KOPT-K1 (cell line): ENCODE measurements around the gene SLC25A31.
A peak's percentile ranks its signal among the peaks of the same experiment; 100 is the strongest.

Experiments
- H3K27ac ChIP-seq: fragments of 200-600 bp; sonication (generic); 2 replicates; pipeline ENCODE4 v1.5.1; 2016; ENCODE audit warnings: antibody characterized with exemption, mild to moderate bottlenecking, low read depth, low read length; ENCODE audit not compliant: poor library complexity, severe bottlenecking
- H3K36me3 ChIP-seq: fragments of 200-600 bp; sonication (generic); 2 replicates; pipeline ENCODE4 v1.5.1; 2017; ENCODE audit warnings: antibody characterized with exemption, mild to moderate bottlenecking, low read length, moderate library complexity; ENCODE audit not compliant: insufficient read depth
- H3K9me3 ChIP-seq: fragments of 200-600 bp; sonication (generic); 2 replicates; pipeline ENCODE4 v1.5.1; 2017; ENCODE audit warnings: antibody characterized with exemption, low read length, mild to moderate bottlenecking; ENCODE audit not compliant: insufficient read depth, poor library complexity, severe bottlenecking

SLC25A31 gene

GRCh38 chr4:127759228-127759820, 29.1 kb downstream of the SLC25A31 start:
- H3K36me3 ChIP-seq, result no peaks in the 10 kb centered on the region
- no peaks in the 10 kb centered on the region for H3K9me3 ChIP-seq
- no peak overlapping the region for H3K27ac ChIP-seq

GRCh38 chr4:127759893-127760292, 29.7 kb downstream of the SLC25A31 start:
- Histone ChIP-seq H3K36me3 (no peaks in the 10 kb centered on the region), H3K9me3 (no peaks in the 10 kb centered on the region), H3K27ac (no peak overlapping the region)

- Histone ChIP-seq H3K9me3 (no peaks in the 10 kb centered on the region), H3K27ac (no peak overlapping the region), H3K36me3 (no peaks in the 10 kb centered on the region)
These were observed 41.5 kb downstream of the SLC25A31 start for GRCh38 chr4:127771535-127772275.

- H3K27ac ChIP-seq, result no peak overlapping the region
- H3K36me3 ChIP-seq, result no peaks in the 10 kb centered on the region
- no peaks in the 10 kb centered on the region for H3K9me3 ChIP-seq
These were observed 42.8 kb downstream of the SLC25A31 start for GRCh38 chr4:127772769-127773671.

GRCh38 chr4:127775843-127776242, 45.6 kb downstream of the SLC25A31 start:
- H3K27ac ChIP-seq, result no peak overlapping the region
- no peaks in the 10 kb centered on the region for H3K36me3 ChIP-seq
- H3K9me3 ChIP-seq, result no peaks in the 10 kb centered on the region

- Histone ChIP-seq H3K36me3 (no peaks in the 10 kb centered on the region), H3K27ac (no peak overlapping the region), H3K9me3 (no peaks in the 10 kb centered on the region)
These were observed 46.4 kb downstream of the SLC25A31 start for GRCh38 chr4:127776620-127777019.

GRCh38 chr4:127777487-127777886, 47.3 kb downstream of the SLC25A31 start:
- Histone ChIP-seq H3K9me3 (no peaks in the 10 kb centered on the region), H3K27ac (no peak overlapping the region), H3K36me3 (no peaks in the 10 kb centered on the region)

GRCh38 chr4:127778102-127778501, 47.9 kb downstream of the SLC25A31 start:
- H3K27ac ChIP-seq, result no peak overlapping the region
- no peaks in the 10 kb centered on the region for H3K36me3 ChIP-seq
- no peaks in the 10 kb centered on the region for H3K9me3 ChIP-seq

GRCh38 chr4:127780598-127780997, 50.4 kb downstream of the SLC25A31 start:
- no peaks in the 10 kb centered on the region for H3K36me3 ChIP-seq
- H3K9me3 ChIP-seq, result no peaks in the 10 kb centered on the region
- no peak overlapping the region for H3K27ac ChIP-seq

- no peaks in the 10 kb centered on the region for H3K9me3 ChIP-seq
- H3K27ac ChIP-seq, result peak overlapping the region; percentile 59
- H3K36me3 ChIP-seq, result no peaks in the 10 kb centered on the region
These were observed 51.3 kb downstream of the SLC25A31 start for GRCh38 chr4:127781300-127782024.

GRCh38 chr4:127782025-127782274, 51.8 kb downstream of the SLC25A31 start:
- H3K9me3 ChIP-seq, result no peaks in the 10 kb centered on the region
- peak overlapping the region; percentile 59 for H3K27ac ChIP-seq
- no peaks in the 10 kb centered on the region for H3K36me3 ChIP-seq

GRCh38 chr4:127782275-127783025, 52.2 kb downstream of the SLC25A31 start, which contains the start of gene HSPA4L:
Gene HSPA4L (plus strand): TSS chr4:127782322. CDS start chr4:127782551, 229 bp downstream.
- no peaks in the 10 kb centered on the region for H3K9me3 ChIP-seq
- no peaks in the 10 kb centered on the region for H3K36me3 ChIP-seq
- H3K27ac ChIP-seq, result peak within 1 kb of the TSS; percentile 59

- Histone ChIP-seq H3K9me3 (no peaks in the 10 kb centered on the region), H3K27ac (peak overlapping the region; percentile 59), H3K36me3 (no peaks in the 10 kb centered on the region)
These were observed 53.0 kb downstream of the SLC25A31 start for GRCh38 chr4:127783026-127783769.
